Ascending aorta (tissue), 2 donors: Measurements from ENCODE around the gene SEMA3C. TPM values are rescaled to one million over a fixed set of nuclear protein-coding genes. Genes with fewer than 3 reads are reported as not detected.

Source experiments
- DNase-seq, 2 donors: peaks; one replicate each; pipeline ENCODE4 v3.0.0-alpha.2; 2019; ENCODE audit warnings: low spot score in 2 of 2
- H3K27ac ChIP-seq, 2 donors: fragments of 200-600 bp; sonication (generic); one replicate each; pipeline ENCODE4 v1.5.1; 2016 to 2017; ENCODE audit warnings: mild to moderate bottlenecking in 1 of 2
- H3K27me3 ChIP-seq: fragments of 200-600 bp; sonication (generic); one replicate; pipeline ENCODE4 v1.5.1; 2017
- H3K36me3 ChIP-seq, 2 donors: fragments of 200-600 bp; sonication (generic); one replicate each; pipeline ENCODE4 v1.5.1; 2016
- H3K4me1 ChIP-seq, 2 donors: fragments of 200-600 bp; sonication (generic); one replicate each; pipeline ENCODE4 v1.5.1; 2016 to 2017; ENCODE audit warnings: mild to moderate bottlenecking in 1 of 2
- H3K4me3 ChIP-seq, 2 donors: fragments of 200-600 bp; sonication (generic); one replicate each; pipeline ENCODE4 v1.5.1; 2016 to 2017; ENCODE audit warnings: mild to moderate bottlenecking in 1 of 2
- H3K9me3 ChIP-seq, 2 donors: fragments of 200-600 bp; sonication (generic); one replicate each; pipeline ENCODE4 v1.5.1; 2016
- CTCF ChIP-seq, 3 experiments: fragments of 200-600 bp in 2 of 3; fragments of 450-650 bp in 1 of 3; sonication (generic) in 2 of 3; IDR thresholded peaks; one replicate each; pipeline ENCODE4 v1.5.1; 2016 to 2019; ENCODE audit warnings: antibody characterized with exemption in 3 of 3, mild to moderate bottlenecking in 1 of 3, moderate library complexity in 1 of 3
- intact Hi-C: fragments of 100-400 bp; cut with DNase I; formaldehyde crosslinking; loops from one replicate; pipeline ENCODE4 v1.15.1; 2023
- total RNA-seq: library from RNA; depleted of rRNA; stranded (reverse); fragments of >200 nt; gene quantifications from one replicate; pipeline ENCODE4 v1.1.0, GENCODE V29; 2016

SEMA3C gene
- total RNA-seq, 1 donor from 2014 or later: 16.6 TPM

GRCh38 chr7:80722616-80723195 lies 196.1 kb downstream of the SEMA3C start:
- Histone ChIP-seq H3K4me1 (peaks cover 0 to 11% of the 10 kb centered on the region in 2 donors), H3K9me3 (no peaks in the 10 kb centered on the region), H3K36me3 (no peaks in the 10 kb centered on the region), H3K4me3 (no peak overlapping the region), H3K27ac (peak overlapping the region; percentile 10 to 19), H3K27me3 (no peaks in the 10 kb centered on the region)
- intact Hi-C loops: loop anchor here (5.0 kb wide), 4 partner anchors 60 to 220 kb away; partner anchors contain the start of gene SEMA3C
- no peak for TF ChIP-seq CTCF (IDR thresholded peaks at IDR 0.05)
- DNase-seq: peak in 1 of 2 donors; percentile 89

- H3K36me3 ChIP-seq: no peaks in the 10 kb centered on the region
- no peaks in the 10 kb centered on the region for H3K9me3 ChIP-seq
- H3K4me3 ChIP-seq: no peak overlapping the region
- no peak for TF ChIP-seq CTCF (IDR thresholded peaks at IDR 0.05)
- H3K27me3 ChIP-seq: no peaks in the 10 kb centered on the region
- peak overlapping the region; percentile 10 to 19 for H3K27ac ChIP-seq
- DNase-seq: no peak
- intact Hi-C loops: loop anchor here (5.0 kb wide), 4 partner anchors 60 to 220 kb away; partner anchors contain the start of gene SEMA3C
- H3K4me1 ChIP-seq: peaks cover 0 to 11% of the 10 kb centered on the region in 2 donors
Measured at GRCh38 chr7:80721883-80722615, 196.8 kb downstream of the SEMA3C start.

- DNase-seq: no peak
- intact Hi-C loops: loop anchor here (5.0 kb wide), 4 partner anchors 62 to 222 kb away; partner anchors contain the start of gene SEMA3C
Measured at GRCh38 chr7:80720146-80720545, 198.7 kb downstream of the SEMA3C start.

GRCh38 chr7:80719261-80719660 lies 199.6 kb downstream of the SEMA3C start:
- intact Hi-C loops: no loop called here
- H3K36me3 ChIP-seq: no peaks in the 10 kb centered on the region
- no peak for DNase-seq
- H3K4me3 ChIP-seq: no peak overlapping the region
- no peaks in the 10 kb centered on the region for H3K27me3 ChIP-seq
- peaks cover 0 to 11% of the 10 kb centered on the region in 2 donors for H3K4me1 ChIP-seq
- TF ChIP-seq CTCF (IDR thresholded peaks at IDR 0.05): no peak
- no peak overlapping the region for H3K27ac ChIP-seq
- no peaks in the 10 kb centered on the region for H3K9me3 ChIP-seq

More at GRCh38 chr7:80720146-80720545, 198.7 kb downstream of the SEMA3C start:
- no peaks in the 10 kb centered on the region for H3K36me3 ChIP-seq
- no peak for TF ChIP-seq CTCF (IDR thresholded peaks at IDR 0.05)
- no peaks in the 10 kb centered on the region for H3K9me3 ChIP-seq
- no peak overlapping the region for H3K27ac ChIP-seq
- no peak overlapping the region for H3K4me3 ChIP-seq
- H3K4me1 ChIP-seq: peaks cover 0 to 11% of the 10 kb centered on the region in 2 donors
- H3K27me3 ChIP-seq: no peaks in the 10 kb centered on the region

- intact Hi-C loops: no loop called here
- H3K9me3 ChIP-seq: no peaks in the 10 kb centered on the region
- TF ChIP-seq CTCF (IDR thresholded peaks at IDR 0.05): no peak
- DNase-seq: no peak
- H3K27ac ChIP-seq: no peak overlapping the region
- no peaks in the 10 kb centered on the region for H3K27me3 ChIP-seq
- no peaks in the 10 kb centered on the region for H3K4me1 ChIP-seq
- H3K4me3 ChIP-seq: no peak overlapping the region
- H3K36me3 ChIP-seq: no peaks in the 10 kb centered on the region
Measured at GRCh38 chr7:80711531-80711930, 207.3 kb downstream of the SEMA3C start.
